GM21786 (cell line): ENCODE data around the gene DCLRE1C.
"Not testable (repeated sequence)": the region's sequence is repeated elsewhere in the genome, so short reads cannot be mapped to it uniquely, and the experiment has no call there.

ENCODE experiments used
- ATAC-seq: cut with Tn5 transposase; IDR thresholded peaks from one replicate; pipeline ENCODE4 v1.9.1; 2021; ENCODE audit not compliant: unreplicated experiment

DCLRE1C gene

DNA sequence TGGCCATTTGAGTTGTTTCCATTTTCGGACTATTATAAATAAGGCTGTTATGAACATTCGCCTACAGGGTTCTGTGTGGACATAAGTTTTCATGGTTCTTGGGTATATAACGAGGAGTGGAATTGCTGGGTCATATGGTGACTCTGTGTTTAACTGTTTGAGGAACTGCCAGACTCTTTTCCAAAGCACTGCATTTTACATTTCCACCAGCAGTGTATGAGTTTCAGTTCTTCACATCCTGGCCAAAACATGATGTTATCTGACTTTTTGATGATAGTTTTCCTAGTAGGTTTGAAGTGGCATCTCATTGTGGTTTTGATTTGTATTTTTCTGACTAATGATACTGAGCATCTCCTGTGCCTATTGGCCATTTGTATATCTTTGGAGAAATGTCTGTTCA, 69.8 kb downstream of the DCLRE1C start:
- ATAC-seq = no peak

DNA sequence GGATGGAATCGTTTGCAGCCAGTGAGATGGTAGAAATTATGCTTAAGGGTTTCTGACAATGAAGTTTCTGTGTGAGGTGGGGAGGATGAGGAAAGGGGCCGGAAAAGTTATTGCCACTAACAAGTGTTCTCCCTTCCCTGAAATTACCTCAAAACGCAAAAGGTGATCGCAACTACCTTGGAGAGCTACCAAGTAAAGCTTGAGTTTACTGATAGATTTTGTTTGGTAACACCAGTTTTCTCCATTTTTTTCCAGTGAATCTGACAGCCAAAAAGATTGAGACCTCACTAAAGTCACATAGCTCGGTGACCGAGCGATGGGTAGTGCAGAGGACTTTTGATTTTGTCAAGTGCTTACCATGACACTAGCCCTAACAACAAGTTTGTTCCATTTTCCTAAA, 73.7 kb downstream of the DCLRE1C start:
- ATAC-seq = no peak

DNA sequence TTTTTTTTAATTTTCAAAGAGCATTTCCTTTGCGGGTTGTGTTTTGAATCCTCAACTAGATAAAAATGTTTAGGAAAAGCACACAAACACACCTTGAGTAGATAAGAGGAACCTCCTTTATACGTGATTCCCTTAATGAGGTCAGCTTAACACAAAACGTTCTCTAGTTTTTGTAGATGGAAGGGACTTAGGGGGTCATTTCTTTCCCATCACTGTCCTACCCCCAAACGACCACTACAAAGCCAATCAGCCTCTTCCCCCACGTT, 74.0 kb downstream of the DCLRE1C start:
- ATAC-seq = no peak

DNA sequence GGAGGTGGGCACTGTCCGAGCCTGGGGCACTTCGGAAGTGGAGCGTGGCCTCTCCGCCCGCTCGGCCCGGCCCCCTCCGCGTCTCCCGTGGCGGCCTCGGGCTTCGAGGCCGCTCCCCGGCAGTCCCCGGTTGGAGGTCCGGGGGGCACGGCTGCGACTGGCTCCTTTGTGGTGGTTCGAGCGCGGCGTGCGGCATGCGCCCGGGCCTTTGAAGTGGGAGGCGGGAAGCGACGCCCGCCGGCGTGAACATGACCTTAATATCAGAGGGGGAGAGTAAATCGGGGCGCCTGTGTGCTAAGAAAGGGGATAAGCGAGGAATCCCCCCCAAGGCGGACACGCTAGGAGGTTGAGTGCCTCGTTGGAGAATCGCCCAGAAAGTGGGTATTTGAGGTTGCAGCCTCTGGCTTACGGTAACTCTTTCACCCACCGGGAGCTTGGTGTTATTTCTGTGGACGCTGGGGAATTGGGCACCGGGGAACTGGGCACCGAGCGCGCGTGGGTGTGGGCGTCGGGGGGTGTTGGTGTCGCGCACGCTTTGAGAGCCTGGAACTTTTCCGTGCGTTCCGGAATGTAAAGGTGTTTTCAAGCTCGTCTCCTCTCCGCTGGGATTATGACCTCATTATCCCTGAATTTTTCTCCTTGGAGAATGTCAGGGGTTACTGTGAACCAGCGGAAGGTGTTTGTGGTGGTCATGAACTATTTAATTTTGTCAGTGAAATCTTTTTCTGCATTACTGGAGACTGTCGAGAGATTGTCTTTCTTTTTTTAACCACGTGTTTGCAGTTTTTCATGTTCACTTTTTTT, 74.6 kb downstream of the DCLRE1C start:
- ATAC-seq = peak; percentile 8

DNA sequence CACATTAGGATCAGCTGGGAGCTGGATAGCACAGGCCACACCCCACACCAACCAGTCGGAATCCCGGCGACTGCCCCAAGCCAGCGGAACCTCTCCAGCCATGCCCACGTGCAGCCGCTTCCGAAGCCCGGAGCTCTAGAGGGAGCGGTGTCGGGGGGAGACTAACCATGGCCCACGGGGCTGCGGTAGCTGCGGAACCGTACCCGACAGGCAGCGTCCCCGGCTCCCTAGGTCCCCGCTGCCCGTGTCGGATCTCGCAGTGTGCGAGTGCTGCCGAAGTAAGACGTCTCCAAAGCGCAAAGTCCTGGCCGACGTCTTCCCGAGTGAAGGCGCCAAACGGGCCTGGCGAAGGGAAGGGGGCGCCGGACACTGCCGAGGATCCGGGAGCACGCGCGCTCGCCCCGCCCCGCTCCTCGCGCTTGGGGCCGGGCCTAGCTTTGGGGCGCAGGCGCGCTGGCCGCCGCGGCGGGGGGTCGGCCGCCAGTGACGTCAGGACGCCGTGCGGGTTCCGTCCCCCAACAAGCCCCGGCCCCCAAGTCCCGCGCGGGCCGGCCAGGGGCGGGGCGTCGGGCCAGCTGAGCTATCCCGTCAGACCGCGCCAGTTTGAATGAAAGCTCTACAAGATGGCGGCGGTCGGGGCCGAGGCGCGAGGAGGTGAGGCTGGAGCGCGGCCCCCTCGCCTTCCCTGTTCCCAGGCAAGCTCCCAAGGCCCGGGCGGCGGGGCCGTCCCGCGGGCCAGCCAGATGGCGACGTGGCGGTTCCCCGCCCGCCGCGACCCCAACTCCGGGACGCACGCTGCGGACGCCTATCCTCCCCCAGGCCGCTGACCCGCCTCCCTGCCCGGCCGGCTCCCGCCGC, 75.4 kb downstream of the DCLRE1C start, which contains the start of gene SUV39H2:
Gene SUV39H2, plus strand, starts transcription at position 601 of the 858 bp plus-strand sequence. Its CDS starts 23 bp downstream, at position 624.
- peak; percentile 87 for ATAC-seq

- ATAC-seq = no peak
These were observed 77.1 kb downstream of the DCLRE1C start for GRCh38 chr10:14876764-14877163.

DNA sequence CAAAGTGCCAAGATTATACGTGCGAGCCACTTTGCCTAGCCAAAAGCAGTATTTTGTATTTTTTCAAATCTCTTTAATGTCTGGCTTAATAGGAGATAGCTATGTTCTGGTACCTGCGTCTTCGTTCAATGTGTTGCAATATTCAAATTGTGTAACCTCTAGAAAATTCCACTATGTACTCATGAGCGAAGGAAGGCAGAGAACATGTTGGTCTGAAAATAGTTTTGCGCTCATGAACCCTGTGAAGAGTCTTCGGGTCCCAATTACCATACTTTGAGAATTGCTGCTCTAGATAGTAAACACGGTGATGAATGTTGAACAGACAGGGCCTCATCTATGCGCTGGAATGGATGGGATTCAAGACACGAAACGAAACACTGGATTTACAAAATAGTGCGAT, 78.0 kb downstream of the DCLRE1C start:
- no peak for ATAC-seq

- ATAC-seq = peak; percentile 55
These were observed 80.7 kb downstream of the DCLRE1C start for GRCh38 chr10:14873090-14873760.

GRCh38 chr10:14864871-14865270, 89.0 kb downstream of the DCLRE1C start:
- ATAC-seq = not testable (repeated sequence)

DNA sequence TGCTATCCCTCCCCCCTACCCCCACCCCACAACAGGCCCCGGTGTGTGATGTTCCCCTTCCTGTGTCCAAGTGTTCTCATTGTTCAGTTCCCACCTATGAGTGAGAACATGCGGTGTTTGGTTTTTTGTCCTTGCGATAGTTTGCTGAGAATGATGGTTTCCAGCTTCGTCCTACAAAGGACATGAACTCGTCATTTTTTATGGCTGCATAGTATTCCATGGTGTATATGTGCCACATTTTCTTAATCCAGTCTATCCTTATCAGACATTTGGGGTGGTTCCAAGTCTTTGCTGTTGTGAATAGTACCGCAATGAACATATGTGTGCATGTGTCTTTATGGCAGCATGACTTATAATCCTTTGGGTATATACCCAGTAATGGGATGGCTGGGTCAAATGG, 89.4 kb downstream of the DCLRE1C start:
- ATAC-seq = not testable (repeated sequence)

- no peak for ATAC-seq
These were observed 93.1 kb downstream of the DCLRE1C start for GRCh38 chr10:14860791-14861190.

DNA sequence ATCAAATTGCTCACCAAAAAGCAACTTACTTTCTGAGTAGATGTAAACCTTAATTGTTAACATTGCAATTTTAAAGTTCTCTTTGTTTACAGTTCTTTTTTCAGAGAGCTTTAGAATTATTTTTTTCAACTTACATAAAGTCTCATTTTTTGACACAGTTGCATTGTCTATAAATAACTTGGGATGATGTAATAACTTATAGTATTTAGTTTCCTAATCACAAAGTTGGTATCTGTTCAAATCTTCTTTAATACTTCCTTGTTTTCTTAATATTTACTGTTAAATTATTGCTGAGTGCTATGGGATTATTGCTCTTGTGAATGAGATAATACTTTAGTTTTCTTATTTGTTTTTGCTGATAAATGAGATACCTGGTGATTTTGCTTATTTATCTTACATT, 94.1 kb downstream of the DCLRE1C start:
- no peak for ATAC-seq

DNA sequence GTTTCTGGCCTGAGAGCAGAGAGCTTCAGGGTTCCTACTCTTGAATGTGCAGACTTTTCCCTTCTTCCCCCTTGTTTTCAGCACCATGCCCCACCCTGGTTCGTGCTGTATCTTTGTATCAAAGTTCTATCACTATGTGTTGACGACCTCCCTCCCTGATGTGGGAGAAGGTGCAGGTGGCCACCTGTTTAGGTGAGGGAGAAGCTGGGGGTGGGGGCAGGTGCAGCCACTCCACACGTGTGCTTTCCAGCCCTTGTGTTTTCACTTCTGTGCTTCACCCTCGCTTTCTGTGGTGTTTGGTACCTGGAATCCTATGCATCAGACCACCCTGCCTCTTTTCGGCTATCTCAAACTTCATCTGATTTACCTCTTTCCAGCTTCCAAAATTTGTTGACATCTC, 94.9 kb downstream of the DCLRE1C start:
- ATAC-seq = no peak

DNA sequence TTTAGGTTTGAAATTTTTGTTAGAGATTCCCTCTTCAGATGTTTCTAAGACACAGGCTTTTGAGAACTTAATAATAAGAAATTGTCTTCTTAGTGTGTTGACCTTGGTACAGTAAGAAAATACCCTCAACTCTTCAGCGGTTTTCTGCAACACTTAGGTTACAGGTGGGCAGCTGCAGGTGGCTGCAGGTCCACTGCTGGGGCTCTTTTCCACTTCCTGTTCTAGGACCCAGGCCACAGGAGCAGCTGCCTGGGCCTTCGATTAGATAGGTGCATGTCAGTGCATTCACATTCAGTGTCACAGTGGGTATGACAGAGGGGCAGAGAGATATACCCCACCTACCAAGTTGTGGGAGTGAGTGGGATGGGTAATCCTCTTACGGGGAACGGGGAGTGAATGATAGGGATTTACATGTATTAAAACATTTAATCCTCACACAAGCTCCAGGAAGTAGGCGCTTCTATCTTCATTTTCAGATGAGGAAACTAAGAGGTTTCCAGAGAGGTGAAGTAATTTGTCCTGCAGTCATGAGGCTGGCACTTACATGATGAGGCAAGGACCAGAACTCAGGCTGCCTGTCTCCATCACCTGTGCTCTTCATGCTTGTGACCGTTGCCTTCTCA, 95.4 kb downstream of the DCLRE1C start:
- ATAC-seq = no peak

- no peak for ATAC-seq
These were observed 98.4 kb downstream of the DCLRE1C start for GRCh38 chr10:14855453-14855852.

DNA sequence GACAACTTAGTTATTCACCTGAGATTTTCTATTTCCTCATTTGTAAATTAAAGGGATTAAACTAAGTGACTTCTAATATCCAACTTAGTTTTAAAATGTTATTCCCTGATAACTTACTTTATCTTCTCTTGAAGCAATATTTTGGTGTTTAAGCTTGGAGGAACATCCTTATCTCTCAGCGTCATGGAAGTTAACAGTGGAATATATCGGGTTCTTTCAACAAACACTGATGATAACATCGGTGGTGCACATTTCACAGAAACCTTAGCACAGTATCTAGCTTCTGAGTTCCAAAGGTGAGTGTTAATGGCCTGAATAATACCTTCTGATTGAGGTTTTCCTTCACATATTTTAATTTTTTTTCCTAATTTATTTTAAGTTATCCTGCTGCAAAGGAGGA, 101.7 kb downstream of the DCLRE1C start:
- ATAC-seq = no peak
